ENCODE data around the gene CHD3. TPM values are rescaled to one million over a fixed set of nuclear protein-coding genes. Genes with fewer than 3 reads are reported as not detected.

The CHD3 gene
- total and polyA plus RNA-seq, 2 of the 13 experiments (the other 11 are each of a cell fraction or from before 2014, with no cell fraction given): 2.7 to 3.7 TPM

DNA sequence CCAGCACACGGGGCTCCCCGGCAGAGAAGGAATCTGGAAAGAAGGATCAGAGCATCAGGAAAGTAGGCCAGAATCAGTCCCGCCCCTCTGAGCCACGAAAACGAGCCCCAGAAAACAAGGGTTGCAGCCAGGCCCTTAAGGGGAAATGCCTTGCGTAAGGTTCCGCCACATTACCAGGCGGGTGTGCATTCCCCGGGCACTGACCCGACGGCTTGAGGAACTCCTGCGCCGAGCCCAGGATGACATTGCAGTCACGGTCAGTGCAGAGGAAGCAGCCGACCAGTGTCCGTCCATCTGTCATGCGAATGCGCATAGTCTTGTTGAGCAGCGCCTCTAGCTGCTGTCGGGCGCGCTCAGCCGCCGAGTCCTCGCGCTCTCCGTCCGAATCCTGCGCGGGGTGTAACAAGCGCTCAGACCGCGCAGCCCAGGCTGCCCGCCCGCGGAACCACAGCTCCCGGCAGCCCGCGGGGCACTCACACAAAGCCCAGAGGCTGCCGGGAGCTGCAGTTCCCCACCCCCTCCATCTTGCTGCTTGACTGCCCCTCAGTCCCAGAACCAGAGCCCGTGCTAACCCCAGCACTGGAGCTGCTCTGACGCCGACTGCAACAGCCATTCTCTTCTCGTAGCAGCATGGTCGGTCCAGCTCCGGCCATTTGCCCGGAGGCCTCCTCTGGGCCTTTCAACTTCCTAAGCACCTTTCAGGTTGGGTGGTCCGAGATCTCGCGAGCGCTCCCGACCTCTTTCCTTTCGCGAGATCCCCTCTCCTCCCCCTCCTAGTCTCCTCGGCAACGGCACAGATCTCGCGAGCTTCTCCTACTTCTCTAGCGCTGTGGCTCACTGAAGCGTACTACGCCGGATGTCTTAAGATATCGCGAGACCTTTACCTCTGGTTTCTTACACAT lies 31.5 kb upstream of the CHD3 start, which contains the start of gene NAA38 (continued):
- TF ChIP-seq TARDBP (CRISPR knock-in tag; IDR thresholded peaks at IDR 0.05): peak; percentile 58; the same call in 1 of the 2 replicates
- TF ChIP-seq, protein P1, sequence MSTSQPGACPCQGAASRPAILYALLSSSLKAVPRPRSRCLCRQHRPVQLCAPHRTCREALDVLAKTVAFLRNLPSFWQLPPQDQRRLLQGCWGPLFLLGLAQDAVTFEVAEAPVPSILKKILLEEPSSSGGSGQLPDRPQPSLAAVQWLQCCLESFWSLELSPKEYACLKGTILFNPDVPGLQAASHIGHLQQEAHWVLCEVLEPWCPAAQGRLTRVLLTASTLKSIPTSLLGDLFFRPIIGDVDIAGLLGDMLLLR (CRISPR knock-in tag; IDR thresholded peaks at IDR 0.05): no peak
- peak; percentile 74; the same call in 1 of the 2 replicates for TF ChIP-seq PITX1 (CRISPR knock-in tag; IDR thresholded peaks at IDR 0.05)
- TF ChIP-seq, protein P2, sequence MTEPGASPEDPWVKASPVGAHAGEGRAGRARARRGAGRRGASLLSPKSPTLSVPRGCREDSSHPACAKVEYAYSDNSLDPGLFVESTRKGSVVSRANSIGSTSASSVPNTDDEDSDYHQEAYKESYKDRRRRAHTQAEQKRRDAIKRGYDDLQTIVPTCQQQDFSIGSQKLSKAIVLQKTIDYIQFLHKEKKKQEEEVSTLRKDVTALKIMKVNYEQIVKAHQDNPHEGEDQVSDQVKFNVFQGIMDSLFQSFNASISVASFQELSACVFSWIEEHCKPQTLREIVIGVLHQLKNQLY (CRISPR knock-in tag; IDR thresholded peaks at IDR 0.05): no peak
- TF ChIP-seq, protein P3, sequence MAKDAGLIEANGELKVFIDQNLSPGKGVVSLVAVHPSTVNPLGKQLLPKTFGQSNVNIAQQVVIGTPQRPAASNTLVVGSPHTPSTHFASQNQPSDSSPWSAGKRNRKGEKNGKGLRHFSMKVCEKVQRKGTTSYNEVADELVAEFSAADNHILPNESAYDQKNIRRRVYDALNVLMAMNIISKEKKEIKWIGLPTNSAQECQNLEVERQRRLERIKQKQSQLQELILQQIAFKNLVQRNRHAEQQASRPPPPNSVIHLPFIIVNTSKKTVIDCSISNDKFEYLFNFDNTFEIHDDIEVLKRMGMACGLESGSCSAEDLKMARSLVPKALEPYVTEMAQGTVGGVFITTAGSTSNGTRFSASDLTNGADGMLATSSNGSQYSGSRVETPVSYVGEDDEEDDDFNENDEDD (CRISPR knock-in tag; IDR thresholded peaks at IDR 0.05; ENCODE audit: borderline replicate concordance): peak; percentile 84
- TF ChIP-seq ZNF605 (CRISPR knock-in tag; IDR thresholded peaks at IDR 0.05): no peak; the same call in 1 of the 2 replicates
- peak; percentile 57 to 77; a peak in 3 of 4 replicates for TF ChIP-seq POLR2A (IDR thresholded peaks at IDR 0.05; ENCODE audit: insufficient read depth in 1 of 2, low read depth in 2 of 2, low read length in 2 of 2)
- TF ChIP-seq ZNF260 (CRISPR knock-in tag; IDR thresholded peaks at IDR 0.05; ENCODE audit: borderline replicate concordance, low read depth): no peak
- TF ChIP-seq, protein P4, sequence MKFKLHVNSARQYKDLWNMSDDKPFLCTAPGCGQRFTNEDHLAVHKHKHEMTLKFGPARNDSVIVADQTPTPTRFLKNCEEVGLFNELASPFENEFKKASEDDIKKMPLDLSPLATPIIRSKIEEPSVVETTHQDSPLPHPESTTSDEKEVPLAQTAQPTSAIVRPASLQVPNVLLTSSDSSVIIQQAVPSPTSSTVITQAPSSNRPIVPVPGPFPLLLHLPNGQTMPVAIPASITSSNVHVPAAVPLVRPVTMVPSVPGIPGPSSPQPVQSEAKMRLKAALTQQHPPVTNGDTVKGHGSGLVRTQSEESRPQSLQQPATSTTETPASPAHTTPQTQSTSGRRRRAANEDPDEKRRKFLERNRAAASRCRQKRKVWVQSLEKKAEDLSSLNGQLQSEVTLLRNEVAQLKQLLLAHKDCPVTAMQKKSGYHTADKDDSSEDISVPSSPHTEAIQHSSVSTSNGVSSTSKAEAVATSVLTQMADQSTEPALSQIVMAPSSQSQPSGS (CRISPR knock-in tag; IDR thresholded peaks at IDR 0.05): peak; percentile 59; the same call in 1 of the 2 replicates
- TF ChIP-seq GATAD2A (CRISPR knock-in tag; IDR thresholded peaks at IDR 0.05): 0 out of 2 replicates have a peak, but pooled peaks have one; percentile 13
- TF ChIP-seq, protein P5, sequence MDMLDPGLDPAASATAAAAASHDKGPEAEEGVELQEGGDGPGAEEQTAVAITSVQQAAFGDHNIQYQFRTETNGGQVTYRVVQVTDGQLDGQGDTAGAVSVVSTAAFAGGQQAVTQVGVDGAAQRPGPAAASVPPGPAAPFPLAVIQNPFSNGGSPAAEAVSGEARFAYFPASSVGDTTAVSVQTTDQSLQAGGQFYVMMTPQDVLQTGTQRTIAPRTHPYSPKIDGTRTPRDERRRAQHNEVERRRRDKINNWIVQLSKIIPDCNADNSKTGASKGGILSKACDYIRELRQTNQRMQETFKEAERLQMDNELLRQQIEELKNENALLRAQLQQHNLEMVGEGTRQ (IDR thresholded peaks at IDR 0.05; ENCODE audit: low read depth, low read length): no peak
- TF ChIP-seq, protein P5 (CRISPR knock-in tag; IDR thresholded peaks at IDR 0.05; ENCODE audit: borderline replicate concordance): no peak
- no peak for TF ChIP-seq ZNF253 (CRISPR knock-in tag; IDR thresholded peaks at IDR 0.05; ENCODE audit: borderline replicate concordance)
- TF ChIP-seq, protein P6, sequence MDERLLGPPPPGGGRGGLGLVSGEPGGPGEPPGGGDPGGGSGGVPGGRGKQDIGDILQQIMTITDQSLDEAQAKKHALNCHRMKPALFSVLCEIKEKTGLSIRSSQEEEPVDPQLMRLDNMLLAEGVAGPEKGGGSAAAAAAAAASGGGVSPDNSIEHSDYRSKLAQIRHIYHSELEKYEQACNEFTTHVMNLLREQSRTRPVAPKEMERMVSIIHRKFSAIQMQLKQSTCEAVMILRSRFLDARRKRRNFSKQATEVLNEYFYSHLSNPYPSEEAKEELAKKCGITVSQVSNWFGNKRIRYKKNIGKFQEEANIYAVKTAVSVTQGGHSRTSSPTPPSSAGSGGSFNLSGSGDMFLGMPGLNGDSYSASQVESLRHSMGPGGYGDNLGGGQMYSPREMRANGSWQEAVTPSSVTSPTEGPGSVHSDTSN (CRISPR knock-in tag; IDR thresholded peaks at IDR 0.05): no peak
- no peak for TF ChIP-seq HMG20A (CRISPR knock-in tag; IDR thresholded peaks at IDR 0.05; ENCODE audit: borderline replicate concordance)
- TF ChIP-seq, protein P7, sequence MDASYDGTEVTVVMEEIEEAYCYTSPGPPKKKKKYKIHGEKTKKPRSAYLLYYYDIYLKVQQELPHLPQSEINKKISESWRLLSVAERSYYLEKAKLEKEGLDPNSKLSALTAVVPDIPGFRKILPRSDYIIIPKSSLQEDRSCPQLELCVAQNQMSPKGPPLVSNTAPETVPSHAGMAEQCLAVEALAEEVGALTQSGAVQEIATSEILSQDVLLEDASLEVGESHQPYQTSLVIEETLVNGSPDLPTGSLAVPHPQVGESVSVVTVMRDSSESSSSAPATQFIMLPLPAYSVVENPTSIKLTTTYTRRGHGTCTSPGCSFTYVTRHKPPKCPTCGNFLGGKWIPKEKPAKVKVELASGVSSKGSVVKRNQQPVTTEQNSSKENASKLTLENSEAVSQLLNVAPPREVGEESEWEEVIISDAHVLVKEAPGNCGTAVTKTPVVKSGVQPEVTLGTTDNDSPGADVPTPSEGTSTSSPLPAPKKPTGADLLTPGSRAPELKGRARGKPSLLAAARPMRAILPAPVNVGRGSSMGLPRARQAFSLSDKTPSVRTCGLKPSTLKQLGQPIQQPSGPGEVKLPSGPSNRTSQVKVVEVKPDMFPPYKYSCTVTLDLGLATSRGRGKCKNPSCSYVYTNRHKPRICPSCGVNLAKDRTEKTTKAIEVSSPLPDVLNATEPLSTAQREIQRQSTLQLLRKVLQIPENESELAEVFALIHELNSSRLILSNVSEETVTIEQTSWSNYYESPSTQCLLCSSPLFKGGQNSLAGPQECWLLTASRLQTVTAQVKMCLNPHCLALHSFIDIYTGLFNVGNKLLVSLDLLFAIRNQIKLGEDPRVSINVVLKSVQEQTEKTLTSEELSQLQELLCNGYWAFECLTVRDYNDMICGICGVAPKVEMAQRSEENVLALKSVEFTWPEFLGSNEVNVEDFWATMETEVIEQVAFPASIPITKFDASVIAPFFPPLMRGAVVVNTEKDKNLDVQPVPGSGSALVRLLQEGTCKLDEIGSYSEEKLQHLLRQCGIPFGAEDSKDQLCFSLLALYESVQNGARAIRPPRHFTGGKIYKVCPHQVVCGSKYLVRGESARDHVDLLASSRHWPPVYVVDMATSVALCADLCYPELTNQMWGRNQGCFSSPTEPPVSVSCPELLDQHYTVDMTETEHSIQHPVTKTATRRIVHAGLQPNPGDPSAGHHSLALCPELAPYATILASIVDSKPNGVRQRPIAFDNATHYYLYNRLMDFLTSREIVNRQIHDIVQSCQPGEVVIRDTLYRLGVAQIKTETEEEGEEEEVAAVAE (CRISPR knock-in tag; IDR thresholded peaks at IDR 0.05; ENCODE audit: borderline replicate concordance): peak; percentile 69; the same call in 1 of the 2 replicates
